DOHH2 (cell line): Measurements from ENCODE around the gene POT1.

ENCODE experiments used
- EZH2phosphoT487 ChIP-seq: fragments of 200-600 bp; sonication (generic); IDR thresholded peaks from 2 replicates; pipeline ENCODE4 v1.6.1; 2017; ENCODE audit warnings: borderline replicate concordance, mild to moderate bottlenecking, antibody characterized with exemption, low read length, moderate library complexity, mixed read lengths
- TF ChIP-seq, protein P1 (sequence below): fragments of 200-600 bp; sonication (generic); IDR thresholded peaks from one replicate; pipeline ENCODE4 v1.5.1; 2014; ENCODE audit warnings: antibody characterized with exemption, mild to moderate bottlenecking, low read depth, low read length; ENCODE audit not compliant: poor library complexity, severe bottlenecking

DNA sequence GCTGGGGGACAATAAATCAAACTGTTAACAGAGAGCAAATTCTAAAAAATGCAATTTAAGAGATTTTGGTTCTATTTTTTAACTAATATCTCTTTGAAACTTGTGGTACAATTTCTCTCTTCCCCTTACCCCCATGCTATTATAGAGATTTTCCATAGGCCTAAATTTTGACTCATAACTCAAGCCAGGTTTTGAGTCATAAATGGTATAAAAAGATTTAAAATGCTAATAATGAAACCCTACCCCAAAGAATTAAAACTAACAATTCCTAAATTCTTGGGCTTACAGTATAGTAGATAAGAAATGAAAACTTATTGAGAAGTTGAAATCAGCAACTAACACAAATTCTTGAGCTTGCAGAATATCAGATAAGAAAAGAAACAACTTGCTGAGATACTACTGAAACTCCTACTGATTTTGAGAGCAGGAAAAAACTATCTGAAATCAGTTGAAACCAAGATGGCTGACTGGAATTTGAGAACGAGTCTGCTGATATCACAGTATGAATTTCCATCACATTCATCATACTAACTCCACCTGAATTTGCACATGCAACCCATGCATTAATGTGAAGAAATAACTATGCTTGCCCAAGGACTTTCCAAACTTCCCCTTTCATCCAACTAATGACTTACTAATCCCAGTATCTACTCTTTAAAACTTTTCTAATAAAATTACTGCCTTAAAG lies 36.3 kb downstream of the POT1 start:
- TF ChIP-seq, protein P1, sequence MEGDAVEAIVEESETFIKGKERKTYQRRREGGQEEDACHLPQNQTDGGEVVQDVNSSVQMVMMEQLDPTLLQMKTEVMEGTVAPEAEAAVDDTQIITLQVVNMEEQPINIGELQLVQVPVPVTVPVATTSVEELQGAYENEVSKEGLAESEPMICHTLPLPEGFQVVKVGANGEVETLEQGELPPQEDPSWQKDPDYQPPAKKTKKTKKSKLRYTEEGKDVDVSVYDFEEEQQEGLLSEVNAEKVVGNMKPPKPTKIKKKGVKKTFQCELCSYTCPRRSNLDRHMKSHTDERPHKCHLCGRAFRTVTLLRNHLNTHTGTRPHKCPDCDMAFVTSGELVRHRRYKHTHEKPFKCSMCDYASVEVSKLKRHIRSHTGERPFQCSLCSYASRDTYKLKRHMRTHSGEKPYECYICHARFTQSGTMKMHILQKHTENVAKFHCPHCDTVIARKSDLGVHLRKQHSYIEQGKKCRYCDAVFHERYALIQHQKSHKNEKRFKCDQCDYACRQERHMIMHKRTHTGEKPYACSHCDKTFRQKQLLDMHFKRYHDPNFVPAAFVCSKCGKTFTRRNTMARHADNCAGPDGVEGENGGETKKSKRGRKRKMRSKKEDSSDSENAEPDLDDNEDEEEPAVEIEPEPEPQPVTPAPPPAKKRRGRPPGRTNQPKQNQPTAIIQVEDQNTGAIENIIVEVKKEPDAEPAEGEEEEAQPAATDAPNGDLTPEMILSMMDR, result no peak
- no peak for TF ChIP-seq EZH2phosphoT487
